Stimulated activated CD4-positive, alpha-beta T cell treated with anti-CD3 and anti-CD28 coated beads, TNF-alpha, amount 100 ng/mL, for 4 hours (primary cell): ENCODE results near the gene DENND6B.
"Not testable (repeated sequence)": the region's sequence is repeated elsewhere in the genome, so short reads cannot be mapped to it uniquely, and the experiment has no call there.

Source experiments
- DNase-seq, 3 experiments: peaks; one replicate each; pipeline ENCODE4 v3.0.0-alpha.2; 2020; ENCODE audit warnings: low read depth in 3 of 3

Gene DENND6B

DNA sequence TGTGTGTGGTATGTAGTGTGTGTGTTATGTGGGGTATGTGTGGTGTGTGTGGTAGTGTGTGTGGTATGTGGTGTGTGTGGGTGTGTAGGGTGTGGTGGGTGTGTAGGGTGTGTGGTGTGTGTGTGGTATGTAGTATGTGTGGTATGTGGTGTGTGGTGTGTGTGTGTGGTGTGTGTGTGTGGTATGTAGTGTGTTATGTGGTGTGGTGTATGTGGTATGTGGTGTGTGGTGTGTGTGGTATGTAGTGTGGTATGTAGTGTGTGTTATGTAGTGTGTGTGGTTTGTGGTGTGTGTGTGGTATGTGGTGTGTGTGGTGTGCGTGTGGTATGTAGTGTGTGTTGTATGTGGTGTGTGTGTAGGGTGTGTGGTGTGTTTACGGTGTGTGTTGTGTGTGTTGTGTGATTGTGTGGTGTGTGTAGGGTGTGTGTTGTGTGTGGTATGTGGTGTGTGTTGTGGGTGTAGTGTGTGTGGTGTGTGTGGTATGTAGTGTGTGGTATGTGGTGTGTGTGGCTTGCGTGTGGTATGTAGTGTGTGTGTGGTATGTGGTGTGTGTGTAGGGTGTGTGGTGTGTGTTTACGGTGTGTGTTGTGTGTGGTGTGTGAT is 12.1 kb upstream of the DENND6B start:
- DNase-seq: no peak

DNA sequence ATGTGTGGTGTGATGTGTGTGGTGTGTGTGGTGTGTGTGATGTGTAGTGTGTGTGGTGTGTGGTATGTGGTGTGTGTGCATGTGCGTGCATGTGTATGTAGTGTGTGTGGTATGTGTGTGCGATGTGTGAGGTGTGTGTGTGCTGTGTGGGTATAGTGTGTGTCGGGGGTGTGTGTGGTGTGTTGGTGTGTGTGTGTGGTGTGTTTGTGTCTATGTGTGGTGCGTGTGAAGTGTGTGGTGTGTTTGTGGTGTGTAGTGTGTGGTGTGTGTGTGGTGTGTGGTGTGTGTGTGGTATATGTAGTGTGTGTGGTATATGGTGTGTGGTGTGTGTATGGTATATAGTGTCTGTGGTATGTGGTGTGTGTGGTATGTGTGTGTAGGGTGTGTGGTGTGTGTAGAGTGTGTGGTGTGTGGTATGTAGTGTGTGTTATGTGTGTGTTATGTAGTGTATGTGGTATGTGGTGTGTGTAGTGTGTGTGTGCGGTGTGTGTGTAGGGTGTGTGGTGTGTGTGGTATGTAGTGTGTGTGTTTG is 11.3 kb upstream of the DENND6B start:
- DNase-seq: no peak

- DNase-seq: no peak
Measured at GRCh38 chr22:50337262-50338041, 10.6 kb upstream of the DENND6B start.

DNA sequence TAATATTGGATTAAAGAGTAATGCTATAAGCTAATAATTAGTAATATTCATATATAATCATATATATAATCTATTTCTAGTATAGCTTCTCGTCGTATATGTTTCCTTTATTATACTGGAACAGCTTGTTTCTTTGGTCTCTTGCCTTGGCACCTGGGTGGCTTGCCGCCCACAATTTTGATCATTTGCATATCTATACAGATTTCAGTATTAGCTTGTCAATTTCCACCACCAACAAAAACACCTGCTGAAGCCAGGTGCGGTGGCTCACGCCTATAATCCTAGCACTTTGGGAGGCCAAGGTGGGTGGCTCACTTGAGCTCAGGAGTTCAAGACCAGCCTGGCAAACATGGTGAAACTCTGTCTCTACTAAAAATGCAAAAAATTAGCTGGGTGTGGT is 7.6 kb upstream of the DENND6B start:
- not testable (repeated sequence) for DNase-seq

GRCh38 chr22:50329236-50329635 is 2.4 kb upstream of the DENND6B start:
- no peak for DNase-seq

- DNase-seq: no peak
Measured at GRCh38 chr22:50327711-50328019, 853 bp upstream of the DENND6B start.

GRCh38 chr22:50326225-50326955 is 422 bp downstream of the DENND6B start:
- no peak for DNase-seq

DNA sequence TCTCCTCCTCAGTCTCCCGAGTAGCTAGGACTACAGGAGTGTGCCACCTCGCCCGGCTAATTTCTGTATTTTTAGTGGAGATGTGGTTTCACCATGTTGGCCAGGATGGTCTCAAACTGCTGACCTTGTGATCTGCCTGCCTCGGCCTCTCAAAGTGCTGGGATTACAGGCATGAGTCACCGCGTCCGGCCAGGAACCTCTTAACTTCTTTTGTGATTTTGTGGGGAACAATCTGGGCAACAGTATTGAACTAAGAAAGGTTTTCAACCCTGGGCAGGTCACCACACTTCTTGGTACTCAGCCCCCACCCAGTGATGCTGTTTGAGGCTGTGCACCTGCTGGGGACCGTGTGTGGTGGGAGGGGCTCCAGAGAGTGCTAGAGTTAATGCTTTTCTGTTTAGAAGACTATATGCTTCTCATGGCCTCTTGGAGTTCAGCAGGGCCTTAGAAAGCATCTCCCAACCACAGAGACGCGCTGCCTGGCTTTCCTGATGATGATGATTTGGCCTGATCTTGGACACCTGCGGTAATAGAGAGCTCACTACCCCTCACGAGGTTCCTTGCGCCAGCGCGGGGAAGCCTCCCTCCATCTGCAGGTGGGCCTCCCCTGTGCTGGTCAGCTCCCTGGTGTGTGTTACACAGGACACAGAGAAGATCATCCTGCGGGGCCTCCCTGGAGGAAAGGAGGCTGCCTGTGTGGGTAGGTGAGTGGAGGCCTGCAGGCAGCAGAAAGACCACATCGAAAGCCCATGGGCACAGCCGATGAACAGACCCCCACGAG is 1.2 kb downstream of the DENND6B start:
- DNase-seq: no peak

DNA sequence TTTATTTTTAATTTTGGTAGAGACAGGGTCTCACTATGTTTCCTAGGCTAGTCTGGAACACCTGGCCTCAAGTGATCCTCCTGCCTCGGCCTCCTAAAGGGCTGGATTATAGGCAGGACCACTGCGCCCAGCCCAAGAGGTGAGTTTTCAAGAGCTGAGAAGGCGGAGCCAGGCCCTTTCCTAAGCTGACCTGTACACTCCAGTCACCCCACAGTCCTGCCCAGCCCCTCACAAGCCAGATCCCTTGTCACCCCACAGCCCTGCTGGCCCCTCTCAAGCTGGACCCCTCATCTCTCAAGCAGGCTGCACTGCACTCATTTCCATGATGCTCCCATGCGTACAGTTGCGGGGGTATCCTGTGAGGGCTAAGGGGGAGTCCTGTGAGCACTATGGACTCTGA is 2.9 kb downstream of the DENND6B start:
- DNase-seq: no peak

DNA sequence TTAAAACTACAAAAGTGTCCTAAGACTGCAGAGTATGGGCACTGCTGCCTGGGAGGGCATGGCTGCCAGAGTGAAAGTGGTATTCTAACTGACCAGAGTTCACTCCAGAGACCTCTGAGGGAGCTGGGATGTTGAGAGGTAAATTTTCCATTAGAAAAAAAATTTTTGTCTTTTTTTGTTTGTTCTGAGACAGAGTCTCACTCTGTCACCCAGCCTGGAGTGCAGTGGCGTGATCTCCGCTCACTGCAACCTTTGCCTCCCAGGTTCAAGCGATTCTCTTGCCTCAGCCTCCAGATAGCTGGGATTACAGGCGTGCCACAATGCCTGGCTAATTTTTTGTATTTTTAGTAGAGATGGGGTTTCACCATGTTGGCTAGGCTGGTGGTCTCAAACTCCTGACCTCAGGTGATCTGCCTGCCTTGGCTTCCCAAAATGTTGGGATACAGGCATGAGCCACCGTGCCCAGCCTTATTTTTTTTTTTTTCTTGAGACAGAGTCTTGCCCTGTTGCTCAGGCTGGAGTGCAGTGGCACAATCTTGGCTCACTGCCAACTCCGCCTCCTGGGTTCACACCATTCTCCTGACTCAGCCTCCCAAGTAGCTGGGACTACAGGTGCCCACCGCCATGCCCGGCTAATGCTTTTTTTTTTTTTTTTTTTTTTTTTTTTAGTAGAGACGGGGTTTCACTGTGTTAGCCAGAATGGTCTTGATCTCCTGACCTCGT is 4.3 kb downstream of the DENND6B start:
- DNase-seq: not testable (repeated sequence)

GRCh38 chr22:50320671-50321325 is 6.0 kb downstream of the DENND6B start:
- no peak for DNase-seq

DNA sequence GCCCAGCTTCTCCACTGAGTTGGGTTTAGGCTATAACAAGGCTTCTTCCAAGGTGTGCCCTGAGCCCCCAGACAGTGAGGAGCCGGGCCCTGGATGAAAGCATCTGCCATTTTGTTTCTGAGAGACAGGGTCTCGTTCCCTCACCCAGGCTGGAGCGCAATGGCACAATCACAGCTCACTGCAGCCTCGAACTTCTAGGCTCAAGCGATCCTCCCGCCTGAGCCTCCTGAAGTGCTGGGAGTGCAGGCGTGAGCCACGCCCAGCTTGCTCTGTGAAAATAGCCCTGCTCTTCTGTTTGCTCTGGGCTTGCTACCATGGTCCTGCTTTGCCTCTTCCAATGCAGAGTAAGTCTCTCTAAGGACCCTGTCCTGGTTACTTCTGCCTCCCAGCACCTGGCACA is 6.7 kb downstream of the DENND6B start:
- no peak for DNase-seq

DNA sequence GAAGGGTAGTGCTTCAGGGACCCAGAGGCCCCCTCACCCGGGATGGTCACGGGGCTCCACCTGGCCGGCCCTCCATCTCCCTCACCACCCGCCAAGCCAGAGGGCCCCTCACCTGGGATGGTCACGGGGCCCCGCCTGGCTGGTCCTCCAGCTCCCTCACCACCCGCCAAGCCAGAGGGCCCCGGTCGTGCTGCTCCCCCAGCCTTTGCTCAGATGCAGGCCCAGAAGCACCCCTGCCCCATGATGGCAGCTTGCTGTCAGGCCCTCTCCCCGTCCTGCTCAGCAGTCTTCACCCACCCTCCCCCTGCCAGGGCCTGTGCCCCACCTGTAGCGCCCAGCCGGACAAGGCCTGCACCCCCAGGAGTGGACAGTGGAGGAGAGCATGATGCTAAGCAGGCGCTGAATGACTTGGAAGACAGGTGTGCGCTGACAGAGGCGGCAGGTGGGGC is 7.3 kb downstream of the DENND6B start:
- no peak for DNase-seq

DNA sequence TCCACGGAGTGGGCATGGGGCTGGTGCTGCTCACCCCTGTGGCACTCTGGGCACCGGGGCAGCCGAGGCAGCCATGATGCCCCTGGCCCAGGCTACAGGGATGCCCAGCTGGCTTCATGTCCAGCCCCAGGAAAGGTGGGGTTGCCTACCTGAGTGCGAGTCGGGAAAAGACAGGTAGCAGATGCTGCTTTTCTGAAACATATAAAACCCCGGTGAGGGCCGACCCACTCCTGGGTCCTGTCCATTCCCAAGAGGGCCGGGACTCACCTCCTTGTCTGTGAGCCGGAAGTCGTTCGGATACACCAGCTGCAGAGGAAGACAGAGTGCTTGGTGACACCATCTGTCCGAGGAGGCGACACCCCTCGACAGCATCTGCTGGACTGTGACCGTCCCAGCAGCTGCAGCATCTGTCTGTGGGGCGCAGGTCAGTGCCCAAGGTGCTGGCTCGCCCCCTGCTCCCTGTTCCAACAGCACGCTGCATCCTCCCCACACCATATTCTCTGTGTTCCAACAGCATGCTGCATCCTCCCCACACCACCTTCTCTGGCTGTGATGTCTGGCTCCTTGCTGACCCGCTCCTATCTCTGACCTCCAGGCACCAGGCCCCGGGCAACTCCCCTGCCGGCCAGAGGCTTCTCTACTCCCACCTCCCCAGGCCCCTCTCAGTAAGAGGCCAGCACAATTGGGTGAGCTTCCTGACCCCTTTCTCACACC is 8.0 kb downstream of the DENND6B start:
- no peak for DNase-seq

- DNase-seq: no peak
Measured at GRCh38 chr22:50318356-50318697, 8.5 kb downstream of the DENND6B start.

- DNase-seq: no peak
Measured at GRCh38 chr22:50317674-50318073, 9.1 kb downstream of the DENND6B start.

- DNase-seq: no peak
Measured at GRCh38 chr22:50317178-50317577, 9.6 kb downstream of the DENND6B start.

GRCh38 chr22:50316114-50317065 is 10.4 kb downstream of the DENND6B start:
- no peak for DNase-seq
